ENCODE measurements around the gene MBD2. TPM values are rescaled to one million over a fixed set of nuclear protein-coding genes. Genes with fewer than 3 reads are reported as not detected.

The MBD2 gene
- total RNA-seq, 2 experiments from 2014 or later, result 122 to 126 TPM

GRCh38 chr18:54254265-54254758 is 29.8 kb upstream of the MBD2 start:
- peaks cover 13% of the 10 kb centered on the region for H3K4me1 Mint-ChIP-seq (ENCODE audit: low read depth)
- no peak overlapping the region for H3K4me3 Mint-ChIP-seq
- POLR2A ChIA-PET, result no interaction called here
- no peak overlapping the region for H3K27ac Mint-ChIP-seq
- H3K36me3 Mint-ChIP-seq (ENCODE audit: low read depth), result no peaks in the 10 kb centered on the region
- no peaks in the 10 kb centered on the region for H3K9me3 Mint-ChIP-seq (ENCODE audit: insufficient read depth)
- peaks cover 3% of the 10 kb centered on the region for H3K27me3 Mint-ChIP-seq (ENCODE audit: low read depth)
- ATAC-seq (no peak), DNase-seq (no peak)
- CTCF ChIA-PET, result interaction anchor here (0.6 kb wide), 1 partner anchor 13 kb away, joined by 3 read pairs; no protein-coding TSS in a partner anchor

GRCh38 chr18:54251606-54252390 is 27.3 kb upstream of the MBD2 start:
- Mint-ChIP-seq H3K36me3 (ENCODE audit: low read depth) (no peaks in the 10 kb centered on the region), H3K4me1 (ENCODE audit: low read depth) (peaks cover 20% of the 10 kb centered on the region), H3K4me3 (no peak overlapping the region), H3K9me3 (ENCODE audit: insufficient read depth) (no peaks in the 10 kb centered on the region), H3K27ac (no peak overlapping the region), H3K27me3 (ENCODE audit: low read depth) (peaks cover 3% of the 10 kb centered on the region)
- no peak for ATAC-seq
- DNase-seq, result no peak
- ChIA-PET CTCF (interaction anchor here (0.9 to 1.6 kb wide), 4 partner anchors 12 to 29 kb away, joined by 3 to 5 read pairs (median 4); no protein-coding TSS in a partner anchor), POLR2A (interaction anchor here (0.6 kb wide), 1 partner anchor 11 kb away, joined by 3 read pairs; no protein-coding TSS in a partner anchor)

- Mint-ChIP-seq H3K27ac (no peak overlapping the region), H3K27me3 (ENCODE audit: low read depth) (peaks cover 3% of the 10 kb centered on the region), H3K9me3 (ENCODE audit: insufficient read depth) (no peaks in the 10 kb centered on the region), H3K4me1 (ENCODE audit: low read depth) (peaks cover 22% of the 10 kb centered on the region), H3K4me3 (no peak overlapping the region), H3K36me3 (ENCODE audit: low read depth) (no peaks in the 10 kb centered on the region)
- POLR2A ChIA-PET, result interaction anchor here (0.6 kb wide), 2 partner anchors 10 to 14 kb away, joined by 3 to 8 read pairs; no protein-coding TSS in a partner anchor
- no peak for DNase-seq
- ATAC-seq, result no peak
- CTCF ChIA-PET, result interaction anchor here (1.4 to 1.6 kb wide), 3 partner anchors 11 to 20 kb away, joined by 4 to 5 read pairs (median 4); no protein-coding TSS in a partner anchor
These were observed 26.4 kb upstream of the MBD2 start for GRCh38 chr18:54250846-54251261.

- Mint-ChIP-seq H3K9me3 (ENCODE audit: insufficient read depth) (no peaks in the 10 kb centered on the region), H3K4me1 (ENCODE audit: low read depth) (peaks cover 22% of the 10 kb centered on the region), H3K36me3 (ENCODE audit: low read depth) (no peaks in the 10 kb centered on the region), H3K27me3 (ENCODE audit: low read depth) (no peaks in the 10 kb centered on the region), H3K4me3 (no peak overlapping the region), H3K27ac (peak overlapping the region; percentile 2)
- ATAC-seq (no peak), DNase-seq (no peak)
- POLR2A ChIA-PET, result interaction anchor here (0.7 kb wide), 1 partner anchor 23 kb away, joined by 4 read pairs; the partner anchor contains the start of gene MBD2
- CTCF ChIA-PET, result interaction anchor here (1.0 to 1.6 kb wide), 2 partner anchors 23 to 24 kb away, joined by 3 to 5 read pairs; no protein-coding TSS in a partner anchor
These were observed 23.2 kb upstream of the MBD2 start for GRCh38 chr18:54247511-54248175.

- Mint-ChIP-seq H3K4me3 (no peak overlapping the region), H3K36me3 (ENCODE audit: low read depth) (no peaks in the 10 kb centered on the region), H3K27me3 (ENCODE audit: low read depth) (peaks cover 6% of the 10 kb centered on the region), H3K27ac (no peak overlapping the region), H3K9me3 (ENCODE audit: insufficient read depth) (no peaks in the 10 kb centered on the region), H3K4me1 (ENCODE audit: low read depth) (peaks cover 7% of the 10 kb centered on the region)
- ATAC-seq (no peak), DNase-seq (no peak)
- CTCF ChIA-PET, result no interaction called here
- POLR2A ChIA-PET, result no interaction called here
These were observed 17.9 kb upstream of the MBD2 start for GRCh38 chr18:54242327-54242726.

- ChIA-PET POLR2A (interaction anchor here (1.2 kb wide), 1 partner anchor 10 kb away, joined by 3 read pairs; no protein-coding TSS in a partner anchor), CTCF (interaction anchor here (1.5 to 2.4 kb wide), 3 partner anchors 10 to 28 kb away, joined by 5 to 8 read pairs (median 7); partner anchors contain the start of genes MBD2 and POLI)
- Mint-ChIP-seq H3K27me3 (ENCODE audit: low read depth) (peaks cover 6% of the 10 kb centered on the region), H3K4me3 (no peak overlapping the region), H3K4me1 (ENCODE audit: low read depth) (no peaks in the 10 kb centered on the region), H3K27ac (no peak overlapping the region), H3K36me3 (ENCODE audit: low read depth) (no peaks in the 10 kb centered on the region), H3K9me3 (ENCODE audit: insufficient read depth) (no peaks in the 10 kb centered on the region)
- no peak for ATAC-seq
- DNase-seq, result no peak
These were observed 17.0 kb upstream of the MBD2 start for GRCh38 chr18:54241483-54241882.

GRCh38 chr18:54240629-54241107 is 16.2 kb upstream of the MBD2 start:
- H3K4me3 Mint-ChIP-seq, result no peak overlapping the region
- POLR2A ChIA-PET, result interaction anchor here (1.2 kb wide), 1 partner anchor 11 kb away, joined by 3 read pairs; no protein-coding TSS in a partner anchor
- H3K27ac Mint-ChIP-seq, result no peak overlapping the region
- H3K4me1 Mint-ChIP-seq (ENCODE audit: low read depth), result no peaks in the 10 kb centered on the region
- CTCF ChIA-PET, result interaction anchor here (1.5 to 2.4 kb wide), 3 partner anchors 11 to 29 kb away, joined by 5 to 8 read pairs (median 7); partner anchors contain the start of genes MBD2 and POLI
- peaks cover 9% of the 10 kb centered on the region for H3K27me3 Mint-ChIP-seq (ENCODE audit: low read depth)
- no peaks in the 10 kb centered on the region for H3K9me3 Mint-ChIP-seq (ENCODE audit: insufficient read depth)
- DNase-seq (no peak), ATAC-seq (no peak)
- no peaks in the 10 kb centered on the region for H3K36me3 Mint-ChIP-seq (ENCODE audit: low read depth)

GRCh38 chr18:54239601-54240000 is 15.1 kb upstream of the MBD2 start:
- no peaks in the 10 kb centered on the region for H3K9me3 Mint-ChIP-seq (ENCODE audit: insufficient read depth)
- H3K4me3 Mint-ChIP-seq, result no peak overlapping the region
- DNase-seq (no peak), ATAC-seq (no peak)
- ChIA-PET CTCF (interaction anchor here (2.4 kb wide), 1 partner anchor 12 kb away, joined by 5 read pairs; no protein-coding TSS in a partner anchor), POLR2A (interaction anchor here (1.0 kb wide), 1 partner anchor 31 kb away, joined by 3 read pairs; no protein-coding TSS in a partner anchor)
- H3K27ac Mint-ChIP-seq, result no peak overlapping the region
- H3K4me1 Mint-ChIP-seq (ENCODE audit: low read depth), result no peaks in the 10 kb centered on the region
- H3K36me3 Mint-ChIP-seq (ENCODE audit: low read depth), result no peaks in the 10 kb centered on the region
- peaks cover 14% of the 10 kb centered on the region for H3K27me3 Mint-ChIP-seq (ENCODE audit: low read depth)

GRCh38 chr18:54239091-54239490 is 14.6 kb upstream of the MBD2 start:
- ATAC-seq (no peak), DNase-seq (no peak)
- ChIA-PET CTCF (interaction anchor here (2.4 kb wide), 1 partner anchor 12 kb away, joined by 5 read pairs; no protein-coding TSS in a partner anchor), POLR2A (interaction anchor here (0.5 to 1.0 kb wide), 2 partner anchors 30 to 31 kb away, joined by 3 read pairs; partner anchors contain the start of gene POLI)
- Mint-ChIP-seq H3K27me3 (ENCODE audit: low read depth) (peaks cover 19% of the 10 kb centered on the region), H3K36me3 (ENCODE audit: low read depth) (no peaks in the 10 kb centered on the region), H3K4me1 (ENCODE audit: low read depth) (no peaks in the 10 kb centered on the region), H3K4me3 (no peak overlapping the region), H3K27ac (no peak overlapping the region), H3K9me3 (ENCODE audit: insufficient read depth) (no peaks in the 10 kb centered on the region)

GRCh38 chr18:54238173-54238936 is 13.9 kb upstream of the MBD2 start:
- Mint-ChIP-seq H3K4me1 (ENCODE audit: low read depth) (no peaks in the 10 kb centered on the region), H3K27me3 (ENCODE audit: low read depth) (peaks cover 20% of the 10 kb centered on the region), H3K36me3 (ENCODE audit: low read depth) (no peaks in the 10 kb centered on the region), H3K4me3 (no peak overlapping the region), H3K27ac (no peak overlapping the region), H3K9me3 (ENCODE audit: insufficient read depth) (no peaks in the 10 kb centered on the region)
- POLR2A ChIA-PET, result interaction anchor here (0.5 to 1.0 kb wide), 2 partner anchors 31 to 32 kb away, joined by 3 read pairs; partner anchors contain the start of gene POLI
- DNase-seq, result no peak
- no peak for ATAC-seq
- CTCF ChIA-PET, result no interaction called here

- H3K9me3 Mint-ChIP-seq (ENCODE audit: insufficient read depth), result no peaks in the 10 kb centered on the region
- H3K36me3 Mint-ChIP-seq (ENCODE audit: low read depth), result no peaks in the 10 kb centered on the region
- no peak overlapping the region for H3K4me3 Mint-ChIP-seq
- H3K27me3 Mint-ChIP-seq (ENCODE audit: low read depth), result peaks cover 20% of the 10 kb centered on the region
- H3K27ac Mint-ChIP-seq, result no peak overlapping the region
- ATAC-seq (no peak), DNase-seq (no peak)
- POLR2A ChIA-PET, result interaction anchor here (0.6 kb wide), 1 partner anchor 205 kb away, joined by 3 read pairs; no protein-coding TSS in a partner anchor
- CTCF ChIA-PET, result interaction anchor here (1.6 kb wide), 1 partner anchor 13 kb away, joined by 4 read pairs; no protein-coding TSS in a partner anchor
- no peaks in the 10 kb centered on the region for H3K4me1 Mint-ChIP-seq (ENCODE audit: low read depth)
These were observed 11.4 kb upstream of the MBD2 start for GRCh38 chr18:54235871-54236270.
